Measurements from ENCODE around the gene IL4R. TPM values are rescaled to one million over a fixed set of nuclear protein-coding genes. Genes with fewer than 3 reads are reported as not detected.
A peak's percentile ranks its signal among the peaks of the same experiment; 100 is the strongest.

IL4R gene
- total and polyA plus RNA-seq, 2 of the 13 experiments (the other 11 are each of a cell fraction or from before 2014, with no cell fraction given), result 15.9 to 49.6 TPM

DNA sequence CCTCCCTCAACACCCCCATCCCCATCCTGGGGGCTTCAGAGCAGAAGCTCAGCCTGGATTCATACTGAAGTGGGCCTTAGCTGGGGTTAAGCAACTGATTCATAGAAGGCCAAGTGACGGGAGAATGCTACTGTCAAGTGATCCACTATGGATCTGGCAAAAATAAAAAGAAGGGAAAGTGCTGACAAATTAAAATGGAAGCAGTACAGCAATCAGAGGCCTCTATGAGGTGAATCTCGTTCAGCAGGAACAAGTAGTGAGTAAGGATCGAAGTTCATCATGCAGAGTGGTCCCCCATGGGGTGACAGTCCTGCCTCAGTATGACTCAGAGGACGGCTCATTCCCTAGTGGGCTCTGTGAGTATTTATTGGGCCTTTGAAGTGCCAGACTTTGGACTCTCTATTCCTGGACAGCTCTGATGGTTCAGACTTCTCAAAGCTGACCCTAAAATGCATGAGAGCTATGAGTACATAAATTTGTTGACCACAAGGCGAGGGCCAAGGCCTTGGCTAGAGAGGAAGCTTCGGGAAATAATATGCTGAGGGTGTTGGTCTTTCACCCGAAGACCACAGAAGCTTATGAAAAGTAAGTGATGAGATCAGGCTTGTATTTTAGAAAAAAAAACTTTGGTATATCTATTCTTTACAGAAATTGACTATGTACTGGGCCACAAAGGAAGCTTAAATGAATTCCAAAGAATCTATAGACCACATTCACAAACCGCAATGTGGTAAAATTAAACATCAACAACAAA is 39.9 kb upstream of the IL4R start (continued):
- TF ChIP-seq FOXJ3 (CRISPR knock-in tag; IDR thresholded peaks at IDR 0.05; ENCODE audit: borderline replicate concordance), result peak; percentile 97
- TF ChIP-seq ZMYM2 (CRISPR knock-in tag; IDR thresholded peaks at IDR 0.05), result peak; percentile 93
- peak; percentile 84 for TF ChIP-seq THAP11 (CRISPR knock-in tag; IDR thresholded peaks at IDR 0.05)
- peak; percentile 97 for TF ChIP-seq MIER3 (CRISPR knock-in tag; IDR thresholded peaks at IDR 0.05; ENCODE audit: borderline replicate concordance)
- TF ChIP-seq, protein P1, sequence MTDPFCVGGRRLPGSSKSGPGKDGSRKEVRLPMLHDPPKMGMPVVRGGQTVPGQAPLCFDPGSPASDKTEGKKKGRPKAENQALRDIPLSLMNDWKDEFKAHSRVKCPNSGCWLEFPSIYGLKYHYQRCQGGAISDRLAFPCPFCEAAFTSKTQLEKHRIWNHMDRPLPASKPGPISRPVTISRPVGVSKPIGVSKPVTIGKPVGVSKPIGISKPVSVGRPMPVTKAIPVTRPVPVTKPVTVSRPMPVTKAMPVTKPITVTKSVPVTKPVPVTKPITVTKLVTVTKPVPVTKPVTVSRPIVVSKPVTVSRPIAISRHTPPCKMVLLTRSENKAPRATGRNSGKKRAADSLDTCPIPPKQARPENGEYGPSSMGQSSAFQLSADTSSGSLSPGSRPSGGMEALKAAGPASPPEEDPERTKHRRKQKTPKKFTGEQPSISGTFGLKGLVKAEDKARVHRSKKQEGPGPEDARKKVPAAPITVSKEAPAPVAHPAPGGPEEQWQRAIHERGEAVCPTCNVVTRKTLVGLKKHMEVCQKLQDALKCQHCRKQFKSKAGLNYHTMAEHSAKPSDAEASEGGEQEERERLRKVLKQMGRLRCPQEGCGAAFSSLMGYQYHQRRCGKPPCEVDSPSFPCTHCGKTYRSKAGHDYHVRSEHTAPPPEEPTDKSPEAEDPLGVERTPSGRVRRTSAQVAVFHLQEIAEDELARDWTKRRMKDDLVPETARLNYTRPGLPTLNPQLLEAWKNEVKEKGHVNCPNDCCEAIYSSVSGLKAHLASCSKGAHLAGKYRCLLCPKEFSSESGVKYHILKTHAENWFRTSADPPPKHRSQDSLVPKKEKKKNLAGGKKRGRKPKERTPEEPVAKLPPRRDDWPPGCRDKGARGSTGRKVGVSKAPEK (CRISPR knock-in tag; IDR thresholded peaks at IDR 0.05; ENCODE audit: borderline replicate concordance), result no peak
- no peak; the same call in 1 of the 2 replicates for TF ChIP-seq POLR2G (IDR thresholded peaks at IDR 0.05; ENCODE audit: low read depth, low read length)
- TF ChIP-seq GFI1 (CRISPR knock-in tag; IDR thresholded peaks at IDR 0.05; ENCODE audit: borderline replicate concordance), result peak; percentile 93
- TF ChIP-seq ZNF326 (CRISPR knock-in tag; IDR thresholded peaks at IDR 0.05; ENCODE audit: borderline replicate concordance), result no peak
- TF ChIP-seq, protein P2, sequence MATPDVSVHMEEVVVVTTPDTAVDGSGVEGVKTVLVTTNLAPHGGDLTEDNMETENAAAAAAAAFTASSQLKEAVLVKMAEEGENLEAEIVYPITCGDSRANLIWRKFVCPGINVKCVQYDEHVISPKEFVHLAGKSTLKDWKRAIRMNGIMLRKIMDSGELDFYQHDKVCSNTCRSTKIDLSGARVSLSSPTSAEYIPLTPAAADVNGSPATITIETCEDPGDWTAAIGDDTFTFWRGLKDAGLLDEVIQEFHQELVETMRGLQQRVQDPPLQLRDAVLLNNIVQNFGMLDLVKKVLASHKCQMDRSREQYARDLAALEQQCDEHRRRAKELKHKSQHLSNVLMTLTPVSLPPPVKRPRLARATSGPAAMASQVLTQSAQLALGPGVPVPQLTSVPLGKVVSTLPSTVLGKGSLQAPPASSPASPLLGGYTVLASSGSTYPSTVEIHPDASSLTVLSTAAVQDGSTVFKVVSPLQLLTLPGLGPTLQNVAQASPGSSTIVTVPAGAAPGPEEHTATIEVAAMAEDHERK (CRISPR knock-in tag; IDR thresholded peaks at IDR 0.05; ENCODE audit: low read depth), result no peak; the same call in 1 of the 2 replicates
- TF ChIP-seq SMARCC2 (IDR thresholded peaks at IDR 0.05), result peak; percentile 96
- TF ChIP-seq PAF1 (CRISPR knock-in tag; IDR thresholded peaks at IDR 0.05), result no peak
- TF ChIP-seq, protein P3, sequence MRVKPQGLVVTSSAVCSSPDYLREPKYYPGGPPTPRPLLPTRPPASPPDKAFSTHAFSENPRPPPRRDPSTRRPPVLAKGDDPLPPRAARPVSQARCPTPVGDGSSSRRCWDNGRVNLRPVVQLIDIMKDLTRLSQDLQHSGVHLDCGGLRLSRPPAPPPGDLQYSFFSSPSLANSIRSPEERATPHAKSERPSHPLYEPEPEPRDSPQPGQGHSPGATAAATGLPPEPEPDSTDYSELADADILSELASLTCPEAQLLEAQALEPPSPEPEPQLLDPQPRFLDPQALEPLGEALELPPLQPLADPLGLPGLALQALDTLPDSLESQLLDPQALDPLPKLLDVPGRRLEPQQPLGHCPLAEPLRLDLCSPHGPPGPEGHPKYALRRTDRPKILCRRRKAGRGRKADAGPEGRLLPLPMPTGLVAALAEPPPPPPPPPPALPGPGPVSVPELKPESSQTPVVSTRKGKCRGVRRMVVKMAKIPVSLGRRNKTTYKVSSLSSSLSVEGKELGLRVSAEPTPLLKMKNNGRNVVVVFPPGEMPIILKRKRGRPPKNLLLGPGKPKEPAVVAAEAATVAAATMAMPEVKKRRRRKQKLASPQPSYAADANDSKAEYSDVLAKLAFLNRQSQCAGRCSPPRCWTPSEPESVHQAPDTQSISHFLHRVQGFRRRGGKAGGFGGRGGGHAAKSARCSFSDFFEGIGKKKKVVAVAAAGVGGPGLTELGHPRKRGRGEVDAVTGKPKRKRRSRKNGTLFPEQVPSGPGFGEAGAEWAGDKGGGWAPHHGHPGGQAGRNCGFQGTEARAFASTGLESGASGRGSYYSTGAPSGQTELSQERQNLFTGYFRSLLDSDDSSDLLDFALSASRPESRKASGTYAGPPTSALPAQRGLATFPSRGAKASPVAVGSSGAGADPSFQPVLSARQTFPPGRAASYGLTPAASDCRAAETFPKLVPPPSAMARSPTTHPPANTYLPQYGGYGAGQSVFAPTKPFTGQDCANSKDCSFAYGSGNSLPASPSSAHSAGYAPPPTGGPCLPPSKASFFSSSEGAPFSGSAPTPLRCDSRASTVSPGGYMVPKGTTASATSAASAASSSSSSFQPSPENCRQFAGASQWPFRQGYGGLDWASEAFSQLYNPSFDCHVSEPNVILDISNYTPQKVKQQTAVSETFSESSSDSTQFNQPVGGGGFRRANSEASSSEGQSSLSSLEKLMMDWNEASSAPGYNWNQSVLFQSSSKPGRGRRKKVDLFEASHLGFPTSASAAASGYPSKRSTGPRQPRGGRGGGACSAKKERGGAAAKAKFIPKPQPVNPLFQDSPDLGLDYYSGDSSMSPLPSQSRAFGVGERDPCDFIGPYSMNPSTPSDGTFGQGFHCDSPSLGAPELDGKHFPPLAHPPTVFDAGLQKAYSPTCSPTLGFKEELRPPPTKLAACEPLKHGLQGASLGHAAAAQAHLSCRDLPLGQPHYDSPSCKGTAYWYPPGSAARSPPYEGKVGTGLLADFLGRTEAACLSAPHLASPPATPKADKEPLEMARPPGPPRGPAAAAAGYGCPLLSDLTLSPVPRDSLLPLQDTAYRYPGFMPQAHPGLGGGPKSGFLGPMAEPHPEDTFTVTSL (CRISPR knock-in tag; IDR thresholded peaks at IDR 0.05; ENCODE audit: borderline replicate concordance), result peak; percentile 100

All from HepG2 (cell line).